ENCODE measurements around the gene ITGA6.

ITGA6 gene

GRCh38 chr2:172427256-172427989 is at the start of gene ITGA6:
Gene ITGA6, plus strand, starts transcription at chr2:172427586.
- DNase-seq = peak; percentile 46 to 90 (median 76)
- intact Hi-C loops (cut with DNase I) = no loop called here

DNA sequence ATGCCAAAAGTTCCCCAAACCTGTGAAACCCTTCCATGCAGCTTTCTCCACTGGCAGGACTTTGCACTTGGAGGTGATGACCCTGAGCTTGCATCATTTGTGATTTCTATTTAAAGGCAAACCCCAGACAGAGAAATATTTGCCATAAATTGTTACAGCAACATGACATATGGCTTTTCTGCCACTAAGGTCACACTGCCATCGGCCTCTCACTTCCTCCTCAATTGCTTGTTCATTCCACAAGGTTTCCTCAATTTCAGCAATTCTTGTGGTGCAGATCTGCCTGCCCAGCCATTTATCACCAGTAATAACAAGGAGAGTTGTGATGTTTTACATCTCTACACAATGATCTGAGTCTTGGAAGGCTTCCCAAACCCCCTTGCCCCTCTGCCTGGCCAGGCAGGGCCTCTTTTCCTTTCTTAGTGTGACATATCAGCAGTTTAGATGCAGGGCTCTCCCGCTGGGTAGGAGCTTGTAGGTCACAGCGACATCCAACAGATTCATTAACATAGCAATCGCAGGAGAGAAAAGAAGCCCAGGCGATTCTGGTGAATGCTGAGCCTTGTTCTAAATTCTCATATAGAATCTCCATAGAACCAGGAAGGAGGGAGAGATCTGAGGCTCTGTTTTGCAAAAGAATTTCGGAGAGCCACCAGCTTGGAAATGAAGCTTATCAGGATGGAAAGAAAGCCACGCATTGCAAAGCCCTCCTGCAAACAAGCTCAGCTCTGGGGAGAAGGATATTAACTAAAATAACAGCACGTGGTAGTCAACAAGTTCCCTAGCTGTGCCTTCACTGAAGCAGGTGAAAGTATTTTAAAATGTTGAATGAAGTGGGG is 46.7 kb upstream of the ITGA6 start:
- intact Hi-C loops (cut with DNase I) = no loop called here
- no peak for DNase-seq

DNA sequence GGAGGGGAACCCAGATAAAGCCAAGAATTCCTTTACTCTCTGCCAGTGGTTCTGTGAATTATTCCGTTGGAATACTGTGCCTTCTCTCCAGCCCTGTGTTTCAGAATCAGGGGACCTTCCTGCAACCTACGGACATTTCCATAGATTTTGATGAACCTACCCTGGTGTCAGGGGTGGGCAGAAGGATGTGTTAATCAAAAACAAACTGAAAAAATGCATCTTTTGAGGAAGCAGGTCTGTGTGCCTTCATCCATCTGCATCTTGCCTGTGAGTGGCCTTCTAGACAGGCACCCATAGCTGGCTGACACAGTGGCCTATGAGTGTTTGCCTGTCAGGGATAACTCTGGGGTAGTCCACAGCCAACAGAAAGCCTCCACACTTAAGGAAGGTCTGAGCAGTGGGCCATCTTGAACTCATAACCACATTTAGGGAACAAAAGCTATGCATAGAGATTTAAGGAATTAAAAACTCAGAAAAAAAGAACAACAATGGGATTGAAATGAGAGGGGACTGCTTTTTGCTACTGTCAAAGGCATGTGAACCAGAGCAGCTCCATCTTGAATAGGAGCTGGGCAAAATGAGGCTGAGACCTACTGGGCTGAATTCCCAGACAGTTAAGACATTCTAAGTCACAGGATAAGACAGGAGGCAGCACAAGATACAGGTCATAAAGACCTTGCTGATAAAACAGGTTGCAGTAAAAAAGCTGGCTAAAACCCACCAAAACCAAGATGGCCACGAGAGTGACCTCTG is 45.9 kb upstream of the ITGA6 start:
- intact Hi-C loops (cut with DNase I) = no loop called here
- DNase-seq = no peak

- DNase-seq = no peak
- intact Hi-C loops (cut with DNase I) = no loop called here
Measured at GRCh38 chr2:172387361-172387760, 40.0 kb upstream of the ITGA6 start.

- no peak for DNase-seq
- intact Hi-C loops (cut with DNase I) = no loop called here
Measured at GRCh38 chr2:172389685-172390339, 37.6 kb upstream of the ITGA6 start.

DNA sequence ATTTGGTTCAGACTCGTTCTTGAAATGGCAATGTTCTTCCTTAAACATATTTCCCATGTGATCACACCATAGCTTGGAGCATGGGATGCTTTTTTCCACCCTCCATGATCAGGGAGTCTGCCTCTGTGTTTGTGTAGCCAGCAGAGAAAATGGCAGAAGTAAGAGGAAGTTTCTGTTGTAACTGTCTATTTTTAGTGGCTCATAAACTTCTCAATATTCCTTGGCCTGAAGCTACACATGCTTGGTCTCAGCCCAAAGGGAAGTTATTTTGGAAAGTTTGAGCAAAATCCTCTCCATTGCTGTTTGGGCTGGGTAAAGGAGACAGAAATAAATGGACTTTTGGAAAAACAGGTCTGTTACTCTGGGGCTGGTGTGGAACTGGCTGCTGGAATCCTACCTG is 33.4 kb upstream of the ITGA6 start:
- intact Hi-C loops (cut with DNase I) = no loop called here
- no peak for DNase-seq

DNA sequence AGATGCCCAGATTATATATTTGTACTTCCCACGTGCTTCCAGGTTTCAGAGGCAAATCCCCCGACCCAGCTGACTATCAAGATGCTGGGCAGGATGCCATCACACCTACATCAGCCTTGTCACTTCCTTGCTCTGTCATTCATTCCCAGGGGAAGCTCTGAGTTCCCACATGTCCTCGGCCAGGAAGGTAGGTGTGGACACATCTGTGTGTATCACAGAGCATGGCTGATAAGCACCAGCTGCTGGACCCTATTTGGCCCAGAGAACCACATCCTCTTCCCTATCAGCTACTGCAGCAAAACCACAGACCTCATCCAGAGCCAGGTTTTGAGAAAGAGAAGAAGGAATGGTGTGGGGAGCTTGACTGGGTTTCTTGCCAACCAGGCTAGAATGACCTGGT is 31.9 kb upstream of the ITGA6 start:
- DNase-seq = no peak
- intact Hi-C loops (cut with DNase I) = no loop called here

DNA sequence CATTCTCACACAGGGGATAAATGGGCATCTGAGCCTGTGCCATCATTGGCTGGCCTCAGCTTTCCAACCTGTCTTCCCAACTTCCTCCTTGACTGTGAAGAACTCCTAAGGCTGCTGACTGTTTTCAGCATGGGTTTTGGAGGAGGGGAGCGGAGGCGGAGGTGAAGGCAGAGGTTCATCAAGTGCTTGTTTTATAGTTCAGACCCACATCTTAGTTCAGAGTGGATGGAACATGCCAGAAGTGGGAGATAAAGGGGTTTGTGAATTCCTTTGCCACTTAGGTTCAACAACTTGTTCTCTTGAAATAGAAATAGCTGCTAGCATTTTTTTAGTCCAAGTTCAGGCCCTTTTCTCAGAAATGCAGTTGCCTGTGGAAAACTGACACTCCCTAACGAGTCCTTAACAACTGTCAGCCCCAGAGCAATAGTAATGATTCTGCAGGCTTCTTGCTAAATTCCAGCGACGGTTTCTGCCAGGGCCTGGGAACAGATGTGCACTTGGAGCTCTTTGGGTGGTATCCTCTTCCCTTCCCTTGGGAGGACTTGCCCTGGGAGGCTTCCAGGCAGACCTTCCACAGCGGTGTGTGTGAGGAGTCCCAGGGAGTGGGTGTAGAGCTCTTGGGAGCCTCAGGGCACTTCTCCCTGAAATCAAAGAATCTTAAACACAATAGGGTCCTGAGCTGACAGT is 30.1 kb upstream of the ITGA6 start:
- DNase-seq = no peak
- intact Hi-C loops (cut with DNase I) = no loop called here

DNA sequence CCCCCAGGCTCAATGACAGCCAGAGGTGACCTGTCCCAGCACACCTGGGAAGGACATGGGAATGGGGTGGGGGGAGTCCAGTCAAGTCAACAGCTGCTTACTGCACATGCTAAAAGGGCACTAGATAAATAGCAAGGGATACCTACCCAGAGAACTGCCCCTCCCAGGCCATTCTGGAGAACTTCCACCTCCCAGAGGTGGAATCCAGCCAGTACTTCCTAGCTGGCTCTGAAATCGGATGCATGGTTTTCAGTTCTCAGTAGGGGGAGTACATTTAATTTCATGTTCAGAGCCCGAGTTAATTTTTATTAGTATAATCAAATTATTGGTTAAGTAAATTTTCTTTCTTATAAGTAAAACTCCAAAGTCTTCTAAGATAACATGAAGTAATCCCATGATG is 28.9 kb upstream of the ITGA6 start:
- intact Hi-C loops (cut with DNase I) = no loop called here
- no peak for DNase-seq

DNA sequence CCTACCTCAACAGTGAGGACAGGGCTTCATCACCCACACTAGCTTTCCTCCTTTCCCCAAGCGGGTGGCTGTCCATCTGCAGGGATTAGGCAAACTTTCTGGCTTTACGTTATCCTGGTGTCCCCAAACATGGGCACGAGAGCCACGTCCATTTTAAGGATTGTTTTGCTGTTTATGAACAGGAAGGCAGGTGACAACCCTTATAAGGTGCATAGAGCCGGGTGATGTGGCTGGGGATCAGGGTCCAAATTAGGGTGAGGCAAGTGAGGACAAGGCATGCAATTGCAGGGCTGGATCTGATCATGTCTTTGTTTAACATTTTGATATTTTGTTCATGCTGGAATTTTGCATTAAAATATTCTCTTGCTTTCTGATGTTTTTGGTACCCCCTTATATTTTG is 27.6 kb upstream of the ITGA6 start:
- intact Hi-C loops (cut with DNase I) = no loop called here
- no peak for DNase-seq

GRCh38 chr2:172402198-172402597 is 25.2 kb upstream of the ITGA6 start:
- intact Hi-C loops (cut with DNase I) = no loop called here
- DNase-seq = no peak

GRCh38 chr2:172403402-172403801 is 24.0 kb upstream of the ITGA6 start:
- intact Hi-C loops (cut with DNase I) = no loop called here
- DNase-seq = no peak

GRCh38 chr2:172403881-172404468 is 23.4 kb upstream of the ITGA6 start:
- no peak for DNase-seq
- intact Hi-C loops (cut with DNase I) = no loop called here

DNA sequence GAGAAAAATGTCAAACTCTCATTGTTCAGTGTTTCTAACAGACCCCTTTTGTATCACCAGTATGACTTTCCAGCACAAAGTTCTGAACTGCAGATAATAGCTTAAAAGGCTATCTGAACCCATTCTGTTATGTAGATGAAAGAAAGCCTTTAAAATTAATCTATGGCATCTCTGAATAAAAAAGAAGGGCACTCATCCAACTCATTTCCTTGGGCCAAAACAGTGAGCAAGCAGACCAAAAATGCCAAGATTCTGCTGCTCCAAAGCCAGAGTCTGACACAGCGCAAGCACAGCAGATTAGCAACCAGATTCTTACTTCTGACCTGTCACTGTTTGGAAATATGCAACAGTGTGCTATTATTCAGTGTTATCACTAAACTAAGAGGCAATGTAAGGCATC is 22.6 kb upstream of the ITGA6 start:
- peak in 6 of 42 donors; percentile 15 to 68 (median 39) for DNase-seq
- intact Hi-C loops (cut with DNase I) = no loop called here

DNA sequence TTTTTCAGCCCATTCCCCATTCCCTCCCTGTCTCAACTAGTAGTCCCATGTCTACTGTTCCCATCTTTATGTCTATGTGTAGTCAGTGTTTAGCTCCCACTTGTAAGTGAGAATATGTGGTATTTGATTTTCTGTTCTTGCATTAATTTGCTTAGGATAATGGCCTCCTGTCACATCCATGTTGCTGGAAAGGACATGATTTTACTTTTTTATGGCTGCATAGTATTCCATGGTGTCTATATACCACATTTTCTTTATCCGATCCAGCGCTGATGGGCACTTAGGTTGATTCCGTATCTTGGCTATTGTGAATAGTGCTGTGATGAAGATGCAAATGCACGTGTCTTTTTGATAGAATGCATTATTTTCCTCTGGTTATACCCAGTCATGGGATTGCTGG is 21.7 kb upstream of the ITGA6 start:
- intact Hi-C loops (cut with DNase I) = no loop called here
- no peak for DNase-seq

- intact Hi-C loops (cut with DNase I) = no loop called here
- no peak for DNase-seq
Measured at GRCh38 chr2:172408143-172408766, 19.1 kb upstream of the ITGA6 start.

DNA sequence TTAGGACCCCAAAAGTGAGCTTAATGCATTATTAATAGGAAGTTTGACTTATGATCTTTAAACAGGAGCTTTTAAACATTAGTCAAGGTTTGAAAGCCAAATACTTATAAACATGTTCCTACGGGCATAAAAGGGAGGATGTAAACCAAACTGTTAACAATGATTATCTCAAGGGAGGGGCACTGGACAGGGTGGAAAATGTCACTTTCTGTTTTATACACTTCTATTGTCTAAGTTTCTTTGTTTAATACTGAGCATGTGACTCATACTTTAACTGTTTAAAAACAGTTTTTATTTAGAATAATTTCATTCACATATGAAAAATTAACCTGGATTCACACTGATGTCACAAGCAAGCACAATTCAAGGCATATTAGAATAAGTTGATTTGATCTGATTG is 18.3 kb upstream of the ITGA6 start:
- intact Hi-C loops (cut with DNase I) = no loop called here
- DNase-seq = no peak

DNA sequence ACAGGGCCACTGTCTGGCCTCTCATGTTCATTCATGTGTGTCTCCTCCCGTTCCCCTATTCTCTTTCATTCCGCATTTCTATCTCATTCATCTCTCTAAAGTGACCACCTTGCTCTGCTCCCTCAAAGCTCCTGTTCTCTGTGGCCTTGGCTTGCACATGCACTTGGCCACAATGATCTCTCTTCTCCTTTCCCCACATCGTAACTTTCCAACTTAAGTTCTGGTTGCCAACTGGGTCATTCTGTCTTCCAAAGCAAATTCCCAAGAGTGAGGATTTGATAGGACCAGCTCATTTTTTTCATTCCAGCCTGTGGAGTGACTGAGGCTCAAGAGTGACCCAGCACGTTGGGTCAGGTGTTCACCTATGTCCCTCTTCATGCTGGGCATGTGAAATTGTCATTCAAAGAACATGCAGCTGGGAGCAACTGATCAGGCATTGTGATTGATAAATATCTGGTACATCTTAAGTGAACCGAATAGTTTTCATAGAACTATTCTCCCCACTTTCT is 14.3 kb upstream of the ITGA6 start:
- no peak for DNase-seq
- intact Hi-C loops (cut with DNase I) = no loop called here
